IMR-90 (cell line): ENCODE data around the gene CYB5RL. TPM values are rescaled to one million over a fixed set of nuclear protein-coding genes. Genes with fewer than 3 reads are reported as not detected.

ENCODE experiments used
- ATAC-seq: fragments of 200-7000 bp; cut with Tn5 transposase; 2 replicates; pipeline ENCODE4 v1.9.1; 2020; ENCODE audit warnings: low read depth, mild to moderate bottlenecking, moderate library complexity
- BruUV-seq: library from RNA; stranded (reverse); fragments of 400-500 nt; replicated peaks from 2 replicates; lab custom pipeline; 2021; lab: Mats Ljungman, UMichigan
- CTCF ChIA-PET: fragments of 300-600 bp; formaldehyde crosslinking; extraction: SDS; loops from one replicate; lab custom pipeline; 2021; ENCODE audit warnings: antibody characterized with exemption; lab: Yijun Ruan, JAX
- POLR2A ChIA-PET: fragments of 300-600 bp; sonication (Branson Sonifier 250); formaldehyde crosslinking; loops from one replicate; lab custom pipeline; 2022; ENCODE audit warnings: antibody characterized with exemption; ENCODE audit not compliant: unreplicated experiment; lab: Charles Lee
- DNase-seq: peaks from one replicate; pipeline ENCODE4 v3.0.0; 2013
- H2AFZ ChIP-seq: replicated peaks from 2 replicates; pipeline ENCODE3; 2013; ENCODE audit warnings: low read length, mild to moderate bottlenecking; ENCODE audit not compliant: poor library complexity
- H2AK5ac ChIP-seq: 2 replicates; pipeline ENCODE4 v1.6.1; 2013; ENCODE audit warnings: low read depth, low read length, inconsistent platforms
- H2AK9ac ChIP-seq: replicated peaks from 2 replicates; pipeline ENCODE3; 2013; ENCODE audit warnings: mild to moderate bottlenecking, low read depth, low read length, moderate library complexity; ENCODE audit not compliant: poor library complexity
- H2BK120ac ChIP-seq: 2 replicates; pipeline ENCODE4 v1.6.1; 2013; ENCODE audit warnings: low read depth, low read length, inconsistent platforms
- H2BK15ac ChIP-seq: 3 replicates; pipeline ENCODE4 v1.6.1; 2013; ENCODE audit warnings: low read depth, low read length, inconsistent platforms
- H2BK20ac ChIP-seq: 2 replicates; pipeline ENCODE4 v1.6.1; 2013; ENCODE audit warnings: low read depth, mild to moderate bottlenecking, inconsistent platforms, low read length, moderate library complexity
- H2BK5ac ChIP-seq: 2 replicates; pipeline ENCODE4 v1.6.1; 2013; ENCODE audit warnings: mild to moderate bottlenecking, low read depth, low read length, inconsistent platforms; ENCODE audit not compliant: poor library complexity, severe bottlenecking
- H3K14ac ChIP-seq: replicated peaks from 2 replicates; pipeline ENCODE4 v1.6.1; 2013; ENCODE audit warnings: low read depth, low read length, inconsistent platforms
- H3K18ac ChIP-seq: 2 replicates; pipeline ENCODE4 v1.6.1; 2013; ENCODE audit warnings: low read depth, low read length, control low read depth
- H3K23ac ChIP-seq: 2 replicates; pipeline ENCODE4 v1.6.1; 2013; ENCODE audit warnings: low read depth, low read length, inconsistent platforms
- H3K27ac ChIP-seq: 2 replicates; pipeline ENCODE4 v1.5.1; 2013; ENCODE audit warnings: mild to moderate bottlenecking, control low read depth, low read length; ENCODE audit not compliant: insufficient read depth
- H3K27me3 ChIP-seq: 2 replicates; pipeline ENCODE4 v1.6.1; 2013; ENCODE audit warnings: low read length; ENCODE audit not compliant: control insufficient read depth, insufficient read depth
- H3K36me3 ChIP-seq: 2 replicates; pipeline ENCODE4 v1.6.1; 2013; ENCODE audit warnings: low read length, mixed read lengths; ENCODE audit not compliant: control insufficient read depth, insufficient read depth
- H3K4ac ChIP-seq: 2 replicates; pipeline ENCODE4 v1.6.1; 2013; ENCODE audit warnings: low read depth, low read length, inconsistent platforms
- H3K4me1 ChIP-seq: 2 replicates; pipeline ENCODE4 v1.6.1; 2013; ENCODE audit warnings: low read length, mixed read lengths; ENCODE audit not compliant: control insufficient read depth, insufficient read depth
- H3K4me2 ChIP-seq: 2 replicates; pipeline ENCODE4 v1.6.1; 2013; ENCODE audit warnings: low read depth, mild to moderate bottlenecking, control low read depth, low read length, moderate library complexity
- H3K4me3 ChIP-seq: 2 replicates; pipeline ENCODE4 v1.5.1; 2013; ENCODE audit warnings: low read depth, mild to moderate bottlenecking, control low read depth, low read length, moderate library complexity; ENCODE audit not compliant: insufficient read depth
- H3K56ac ChIP-seq: 2 replicates; pipeline ENCODE4 v1.6.1; 2013; ENCODE audit warnings: low read length, inconsistent platforms; ENCODE audit not compliant: insufficient read depth; ENCODE audit errors: extremely low read depth
- H3K79me1 ChIP-seq, 2 experiments: 2 replicates each; pipeline ENCODE4 v1.6.1; 2013; ENCODE audit warnings: low read length in 2 of 2, inconsistent platforms in 1 of 2, low read depth in 1 of 2
- H3K9ac ChIP-seq: 2 replicates; pipeline ENCODE4 v1.6.1; 2013; ENCODE audit warnings: low read depth, low read length, control low read depth
- H3K9me1 ChIP-seq: 2 replicates; pipeline ENCODE4 v1.6.1; 2013; ENCODE audit warnings: low read length, inconsistent platforms; ENCODE audit not compliant: insufficient read depth
- H3K9me3 ChIP-seq: 2 replicates; pipeline ENCODE4 v1.6.1; 2013; ENCODE audit warnings: low read length; ENCODE audit not compliant: control insufficient read depth, insufficient read depth
- H4K20me1 ChIP-seq: 2 replicates; pipeline ENCODE4 v1.6.1; 2013; ENCODE audit warnings: low read length, inconsistent platforms; ENCODE audit not compliant: insufficient read depth
- H4K5ac ChIP-seq: 2 replicates; pipeline ENCODE4 v1.6.1; 2013; ENCODE audit warnings: mild to moderate bottlenecking, low read depth, low read length, control low read depth
- H4K8ac ChIP-seq, 2 experiments: 2 replicates each; pipeline ENCODE4 v1.6.1; 2013; ENCODE audit warnings: low read depth in 2 of 2, low read length in 2 of 2, control low read depth in 1 of 2, inconsistent platforms in 1 of 2
- H4K91ac ChIP-seq: 2 replicates; pipeline ENCODE4 v1.6.1; 2013; ENCODE audit warnings: low read depth, low read length, inconsistent platforms; ENCODE audit not compliant: insufficient read depth
- BHLHE40 ChIP-seq: fragments of 150-350 bp; IDR thresholded peaks from 2 replicates; pipeline ENCODE4 v1.6.1; 2016; ENCODE audit warnings: mild to moderate bottlenecking, low read depth, low read length
- CEBPB ChIP-seq: IDR thresholded peaks from 2 replicates; pipeline ENCODE4 v1.6.1; 2012; ENCODE audit warnings: low read depth, low read length, improper control_type of control experiment
- CHD1 ChIP-seq: IDR thresholded peaks from 2 replicates; pipeline ENCODE4 v1.6.1; 2012; ENCODE audit warnings: low read depth, low read length, improper control_type of control experiment
- FOS ChIP-seq: fragments of 150-350 bp; IDR thresholded peaks from 2 replicates; pipeline ENCODE4 v1.6.1; 2016; ENCODE audit warnings: low read depth, low read length
- MAFK ChIP-seq: IDR thresholded peaks from 2 replicates; pipeline ENCODE4 v1.6.1; 2012; ENCODE audit warnings: low read depth, low read length, improper control_type of control experiment
- MAZ ChIP-seq: IDR thresholded peaks from 2 replicates; pipeline ENCODE4 v1.6.1; 2012; ENCODE audit warnings: low read depth, mild to moderate bottlenecking, low read length, improper control_type of control experiment, moderate library complexity, borderline replicate concordance
- MXI1 ChIP-seq: IDR thresholded peaks from 2 replicates; pipeline ENCODE4 v1.6.1; 2012; ENCODE audit warnings: low read depth, mild to moderate bottlenecking, low read length, moderate library complexity, borderline replicate concordance
- NFE2L2 ChIP-seq: fragments of 150-350 bp; IDR thresholded peaks from 2 replicates; pipeline ENCODE4 v1.6.1; 2016; ENCODE audit warnings: low read depth, mild to moderate bottlenecking, low read length
- POLR2A ChIP-seq: IDR thresholded peaks from 2 replicates; pipeline ENCODE4 v1.6.1; 2012; ENCODE audit warnings: mild to moderate bottlenecking, low read depth, low read length
- RAD21 ChIP-seq: IDR thresholded peaks from 2 replicates; pipeline ENCODE4 v1.6.1; 2012; ENCODE audit warnings: low read length, improper control_type of control experiment
- RCOR1 ChIP-seq: IDR thresholded peaks from 2 replicates; pipeline ENCODE4 v1.6.1; 2012; ENCODE audit warnings: mild to moderate bottlenecking, low read length, improper control_type of control experiment; ENCODE audit not compliant: insufficient replicate concordance
- RFX5 ChIP-seq: IDR thresholded peaks from 2 replicates; pipeline ENCODE4 v1.8.0; 2012; ENCODE audit warnings: low read depth, mild to moderate bottlenecking, low read length, moderate library complexity
- SMC3 ChIP-seq: fragments of 150-350 bp; IDR thresholded peaks from 2 replicates; pipeline ENCODE4 v1.6.1; 2016; ENCODE audit warnings: low read depth, mild to moderate bottlenecking, antibody characterized with exemption, low read length, moderate library complexity
- WGBS, 2 experiments: methylation state at CpG; one replicate each; pipeline versions ENCODE4 v1.1.5 to v1.1.7; 2013; ENCODE audit warnings: missing lambda C conversion rate in 2 of 2; ENCODE audit not compliant: insufficient read length in 1 of 2; ENCODE audit errors: extremely low coverage in 2 of 2; 5-methylcytosine and 5-hydroxymethylcytosine counted together
- dilution Hi-C: fragments of 300-500 bp; cut with HindIII; formaldehyde crosslinking; loops from one replicate; pipeline ENCODE4 v1.14.3; 2018; ENCODE audit warnings: low sequenced_read_pairs; ENCODE audit not compliant: unreplicated experiment
- in situ Hi-C: fragments of 300-500 bp; cut with MboI; formaldehyde crosslinking; loops from 3 replicates; pipeline ENCODE4 v1.14.3; 2019; ENCODE audit warnings: low sequenced_read_pairs, inconsistent platforms, mixed read lengths
- intact Hi-C: fragments of 100-400 bp; cut with micrococcal nuclease; formaldehyde crosslinking; loops from 2 replicates; pipeline ENCODE4 v1.10.0; 2022
- polyA plus RNA-seq, 3 experiments: library from polyadenylated mRNA; depleted of rRNA; stranded (reverse); fragments of >200 nt; gene quantifications; 2 replicates each; pipeline ENCODE4 v1.2.3, GENCODE V29; 2012; ENCODE audit warnings: low replicate concordance in 1 of 3
- total RNA-seq: library from RNA; depleted of rRNA; stranded (reverse); fragments of >200 nt; gene quantifications from 2 replicates; pipeline ENCODE4 v1.2.3, GENCODE V29; 2012
- TF ChIP-seq, protein P1 (sequence below): fragments of 150-350 bp; IDR thresholded peaks from 2 replicates; pipeline ENCODE4 v1.6.1; 2017; ENCODE audit warnings: mild to moderate bottlenecking, antibody characterized with exemption, low read length, low read depth
- TF ChIP-seq, protein P2 (sequence below): fragments of 150-350 bp; IDR thresholded peaks from 2 replicates; pipeline ENCODE4 v1.6.1; 2016; ENCODE audit warnings: low read depth, mild to moderate bottlenecking, low read length, moderate library complexity, borderline replicate concordance
- TF ChIP-seq, protein P3 (sequence below): conservative IDR thresholded peaks from 2 replicates; pipeline ENCODE4 v1.5.1; 2012; ENCODE audit warnings: mild to moderate bottlenecking, low read depth, low read length, improper control_type of control experiment

CYB5RL gene
- total and polyA plus RNA-seq, 2 of the 4 experiments (the other 2 are of a cell fraction) = 3.8 to 4.3 TPM

- H2BK20ac ChIP-seq = no peak overlapping the region
- POLR2A ChIA-PET = no interaction called here
- no peak overlapping the region for H2AK9ac ChIP-seq
- no peak overlapping the region for H4K5ac ChIP-seq
- no peak overlapping the region for H3K56ac ChIP-seq
- no peaks in the 10 kb centered on the region for H3K27me3 ChIP-seq
- no peak overlapping the region for H3K18ac ChIP-seq
- H2AFZ ChIP-seq = no peak overlapping the region
- no peak for ATAC-seq
- no peak overlapping the region for H3K9ac ChIP-seq
- H3K9me1 ChIP-seq = peaks cover 20% of the 10 kb centered on the region; the same call in 1 of the 2 replicates
- no peak for DNase-seq
- no peak overlapping the region for H3K4ac ChIP-seq
- 93% methylated on average over 6 of the region's 20 CpGs; no CpG with 5 or more reads in 1 of the 2 experiments for WGBS, 2 experiments
- CTCF ChIA-PET = no interaction called here
- dilution Hi-C loops = no loop called here
- peaks cover 3% of the 10 kb centered on the region; the same call in 1 of the 2 replicates for H4K20me1 ChIP-seq
- H2BK5ac ChIP-seq = no peak overlapping the region
- H3K9me3 ChIP-seq = no peaks in the 10 kb centered on the region
- peaks cover 22% of the 10 kb centered on the region for H3K4me1 ChIP-seq
- no peak overlapping the region for H3K27ac ChIP-seq
- BruUV-seq = TSS peak; percentile 90
- no peak overlapping the region for H3K23ac ChIP-seq
- no peak overlapping the region for H3K4me2 ChIP-seq
- H2BK120ac ChIP-seq = no peak overlapping the region
- no peak overlapping the region for H4K8ac ChIP-seq
- H3K36me3 ChIP-seq = peaks cover 22% of the 10 kb centered on the region
- intact Hi-C loops = loop anchor here (10.0 kb wide), 1 partner anchor 179 kb away; the partner anchor contains the start of gene SSBP3
- TF ChIP-seq BHLHE40 (no peak), RCOR1 (no peak), FOS (no peak), RAD21 (no peak), RFX5 (no peak), MXI1 (no peak), POLR2A (no peak), SMC3 (no peak), MAZ (no peak), CEBPB (no peak), NFE2L2 (no peak), CHD1 (no peak), MAFK (no peak)
- TF ChIP-seq, protein P1, sequence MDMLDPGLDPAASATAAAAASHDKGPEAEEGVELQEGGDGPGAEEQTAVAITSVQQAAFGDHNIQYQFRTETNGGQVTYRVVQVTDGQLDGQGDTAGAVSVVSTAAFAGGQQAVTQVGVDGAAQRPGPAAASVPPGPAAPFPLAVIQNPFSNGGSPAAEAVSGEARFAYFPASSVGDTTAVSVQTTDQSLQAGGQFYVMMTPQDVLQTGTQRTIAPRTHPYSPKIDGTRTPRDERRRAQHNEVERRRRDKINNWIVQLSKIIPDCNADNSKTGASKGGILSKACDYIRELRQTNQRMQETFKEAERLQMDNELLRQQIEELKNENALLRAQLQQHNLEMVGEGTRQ = no peak
- TF ChIP-seq, protein P2, sequence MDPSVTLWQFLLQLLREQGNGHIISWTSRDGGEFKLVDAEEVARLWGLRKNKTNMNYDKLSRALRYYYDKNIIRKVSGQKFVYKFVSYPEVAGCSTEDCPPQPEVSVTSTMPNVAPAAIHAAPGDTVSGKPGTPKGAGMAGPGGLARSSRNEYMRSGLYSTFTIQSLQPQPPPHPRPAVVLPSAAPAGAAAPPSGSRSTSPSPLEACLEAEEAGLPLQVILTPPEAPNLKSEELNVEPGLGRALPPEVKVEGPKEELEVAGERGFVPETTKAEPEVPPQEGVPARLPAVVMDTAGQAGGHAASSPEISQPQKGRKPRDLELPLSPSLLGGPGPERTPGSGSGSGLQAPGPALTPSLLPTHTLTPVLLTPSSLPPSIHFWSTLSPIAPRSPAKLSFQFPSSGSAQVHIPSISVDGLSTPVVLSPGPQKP = no peak
- TF ChIP-seq, protein P3, sequence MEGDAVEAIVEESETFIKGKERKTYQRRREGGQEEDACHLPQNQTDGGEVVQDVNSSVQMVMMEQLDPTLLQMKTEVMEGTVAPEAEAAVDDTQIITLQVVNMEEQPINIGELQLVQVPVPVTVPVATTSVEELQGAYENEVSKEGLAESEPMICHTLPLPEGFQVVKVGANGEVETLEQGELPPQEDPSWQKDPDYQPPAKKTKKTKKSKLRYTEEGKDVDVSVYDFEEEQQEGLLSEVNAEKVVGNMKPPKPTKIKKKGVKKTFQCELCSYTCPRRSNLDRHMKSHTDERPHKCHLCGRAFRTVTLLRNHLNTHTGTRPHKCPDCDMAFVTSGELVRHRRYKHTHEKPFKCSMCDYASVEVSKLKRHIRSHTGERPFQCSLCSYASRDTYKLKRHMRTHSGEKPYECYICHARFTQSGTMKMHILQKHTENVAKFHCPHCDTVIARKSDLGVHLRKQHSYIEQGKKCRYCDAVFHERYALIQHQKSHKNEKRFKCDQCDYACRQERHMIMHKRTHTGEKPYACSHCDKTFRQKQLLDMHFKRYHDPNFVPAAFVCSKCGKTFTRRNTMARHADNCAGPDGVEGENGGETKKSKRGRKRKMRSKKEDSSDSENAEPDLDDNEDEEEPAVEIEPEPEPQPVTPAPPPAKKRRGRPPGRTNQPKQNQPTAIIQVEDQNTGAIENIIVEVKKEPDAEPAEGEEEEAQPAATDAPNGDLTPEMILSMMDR = no peak
- no peak overlapping the region for H2AK5ac ChIP-seq
- peaks cover 0 to 5% of the 10 kb centered on the region in 2 experiments; a peak in 1 of 4 replicates for H3K79me1 ChIP-seq
- H3K14ac ChIP-seq = no peak overlapping the region
- H2BK15ac ChIP-seq = no peak overlapping the region
- in situ Hi-C loops = no loop called here
- no peak overlapping the region for H4K91ac ChIP-seq
- no peak overlapping the region for H3K4me3 ChIP-seq
These were observed 26.2 kb upstream of the CYB5RL start for GRCh38 chr1:54225986-54226559.
